AG04450 (cell line): ENCODE measurements around the gene UROC1. TPM values are rescaled to one million over a fixed set of nuclear protein-coding genes. Genes with fewer than 3 reads are reported as not detected.
"Not testable (repeated sequence)": the region's sequence is repeated elsewhere in the genome, so short reads cannot be mapped to it uniquely, and the experiment has no call there.

Experiments used
- CTCF ChIA-PET: fragments of 300-600, 350-600 bp; formaldehyde crosslinking; extraction: SDS; loops from one replicate; lab custom pipeline; 2022; ENCODE audit warnings: antibody characterized with exemption, inconsistent platforms; lab: Charles Lee
- POLR2A ChIA-PET: fragments of 350-600 bp; formaldehyde crosslinking; extraction: SDS; loops from one replicate; lab custom pipeline; 2021; ENCODE audit warnings: antibody characterized with exemption, inconsistent platforms; lab: Yijun Ruan, JAX
- DNase-seq: peaks from one replicate; pipeline ENCODE4 v3.0.0-alpha.2; 2011; ENCODE audit warnings: low read depth, low spot score
- H3K27ac ChIP-seq: one replicate; pipeline ENCODE4 v1.5.1; 2012; ENCODE audit warnings: low read depth, low read length, control low read depth
- H3K27me3 ChIP-seq: one replicate; pipeline ENCODE4 v1.6.0; 2012; ENCODE audit warnings: low read length; ENCODE audit not compliant: control insufficient read depth, insufficient read depth
- H3K4me3 ChIP-seq: 2 replicates; pipeline ENCODE4 v1.5.1; 2011; ENCODE audit warnings: mild to moderate bottlenecking, low read depth, low read length, control low read depth
- H3K9me3 ChIP-seq: 2 replicates; pipeline ENCODE4 v1.5.1; 2012; ENCODE audit warnings: low read length; ENCODE audit not compliant: control insufficient read depth, insufficient read depth
- CTCF ChIP-seq: IDR thresholded peaks from 2 replicates; pipeline ENCODE4 v1.5.1; 2011; ENCODE audit warnings: low read depth, low read length, control low read depth, inconsistent platforms
- polyA plus RNA-seq: library from polyadenylated mRNA; depleted of rRNA; stranded (reverse); fragments of >200 nt; gene quantifications from 2 replicates; pipeline ENCODE4 v1.2.3, GENCODE V29; 2011

Gene UROC1
- polyA plus RNA-seq, 1 experiment, result not detected

DNA sequence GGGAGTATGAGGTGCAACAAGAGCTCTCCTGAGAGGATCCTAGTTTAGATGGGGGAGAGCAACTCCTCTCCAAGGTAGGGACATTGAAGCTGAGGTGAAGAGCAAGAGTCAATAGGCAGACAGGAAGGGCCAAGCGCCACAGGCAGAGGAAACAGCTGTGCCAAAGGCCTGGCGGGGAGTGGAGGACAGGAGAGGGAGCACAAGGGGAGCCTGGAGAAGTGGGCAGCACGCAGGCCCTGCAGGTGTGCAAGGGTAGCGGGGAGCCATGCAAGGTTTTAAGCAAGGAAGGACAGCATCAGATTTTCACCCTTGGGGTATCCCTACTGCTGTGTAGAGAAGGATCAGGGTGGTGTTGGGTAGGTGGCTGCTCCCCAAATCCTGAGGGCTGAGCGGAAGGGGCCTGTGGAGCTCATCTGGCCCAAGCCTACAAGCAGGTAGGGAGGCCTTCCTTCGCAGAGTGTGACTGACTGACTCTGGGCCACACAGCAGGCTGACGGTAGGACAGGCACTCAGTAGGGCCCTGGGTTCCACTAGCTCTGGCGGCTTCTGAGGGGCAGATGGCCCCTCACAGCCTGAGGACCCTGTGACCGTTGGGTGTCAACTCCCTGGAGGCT is 19.6 kb upstream of the UROC1 start:
- Histone ChIP-seq H3K4me3 (no peak overlapping the region), H3K27ac (no peak overlapping the region), H3K27me3 (peaks cover 32% of the 10 kb centered on the region), H3K9me3 (peaks cover 7% of the 10 kb centered on the region; the same call in 1 of the 2 replicates)
- POLR2A ChIA-PET, result no interaction called here
- DNase-seq, result no peak
- TF ChIP-seq CTCF, result no peak
- CTCF ChIA-PET, result interaction anchor here (2.2 kb wide), 1 partner anchor 14 kb away, joined by 9 read pairs; the partner anchor contains the start of gene CHST13

DNA sequence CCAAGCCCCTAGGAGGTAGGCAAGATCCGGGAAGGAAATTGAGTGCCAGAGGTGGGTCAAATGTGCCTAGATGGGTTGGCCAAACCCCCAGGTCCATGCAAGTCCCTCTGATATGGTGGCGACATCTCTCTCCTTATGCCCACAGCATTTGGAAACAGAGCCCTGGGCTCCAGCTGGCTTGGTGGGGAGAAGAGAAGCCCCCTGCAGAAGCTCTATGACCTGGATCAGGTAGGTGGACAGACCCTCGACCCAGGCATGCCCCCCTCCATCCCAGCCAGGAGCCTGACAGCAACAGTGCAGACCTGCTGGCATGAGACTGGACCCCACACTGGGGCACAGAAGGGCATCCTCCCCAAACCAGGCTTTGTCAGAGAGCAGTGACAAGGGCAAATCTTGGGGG is 18.6 kb upstream of the UROC1 start:
- no peak for TF ChIP-seq CTCF
- peaks cover 36% of the 10 kb centered on the region for H3K27me3 ChIP-seq
- no peak overlapping the region for H3K27ac ChIP-seq
- ChIA-PET POLR2A (no interaction called here), CTCF (no interaction called here)
- no peak for DNase-seq
- no peak overlapping the region for H3K4me3 ChIP-seq
- no peaks in the 10 kb centered on the region for H3K9me3 ChIP-seq

GRCh38 chr3:126535636-126536035 is 18.1 kb upstream of the UROC1 start:
- no peak for TF ChIP-seq CTCF
- CTCF ChIA-PET, result no interaction called here
- H3K27ac ChIP-seq, result no peak overlapping the region
- no peak for DNase-seq
- peaks cover 40% of the 10 kb centered on the region for H3K27me3 ChIP-seq
- no peaks in the 10 kb centered on the region for H3K9me3 ChIP-seq
- POLR2A ChIA-PET, result no interaction called here
- H3K4me3 ChIP-seq, result no peak overlapping the region

DNA sequence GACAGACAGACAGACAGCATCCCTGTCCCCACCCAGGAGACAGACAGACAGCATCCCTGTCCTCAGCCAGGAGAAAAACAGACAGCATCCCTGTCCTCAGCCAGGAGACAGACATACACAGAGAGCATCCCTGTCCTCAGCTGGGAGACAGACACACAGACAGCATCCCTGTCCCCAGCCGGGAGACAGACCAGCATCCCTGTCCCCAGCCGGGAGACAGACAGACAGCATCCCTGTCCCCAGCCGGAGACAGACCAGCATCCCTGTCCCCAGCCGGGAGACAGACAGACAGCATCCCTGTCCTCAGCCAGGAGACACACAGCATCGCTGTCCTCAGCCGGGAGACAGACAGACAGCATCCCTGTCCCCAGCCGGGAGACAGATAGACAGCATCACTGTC is 17.1 kb upstream of the UROC1 start:
- H3K27ac ChIP-seq, H3K4me3 ChIP-seq, CTCF ChIA-PET, H3K9me3 ChIP-seq, POLR2A ChIA-PET, DNase-seq: not testable (repeated sequence)
- H3K27me3 ChIP-seq, result peaks cover 40% of the 10 kb centered on the region

- ChIA-PET CTCF (interaction anchor here (2.4 kb wide), 1 partner anchor 11 kb away, joined by 15 read pairs; no protein-coding TSS in a partner anchor), POLR2A (no interaction called here)
- no peaks in the 10 kb centered on the region for H3K9me3 ChIP-seq
- H3K27ac ChIP-seq, result no peak overlapping the region
- no peak overlapping the region for H3K4me3 ChIP-seq
- H3K27me3 ChIP-seq, result peaks cover 40% of the 10 kb centered on the region
- DNase-seq, result no peak
- TF ChIP-seq CTCF, result no peak
Observed at GRCh38 chr3:126533506-126533905, 15.9 kb upstream of the UROC1 start.

- CTCF ChIA-PET, result interaction anchor here (2.4 kb wide), 1 partner anchor 9 kb away, joined by 15 read pairs; no protein-coding TSS in a partner anchor
- Histone ChIP-seq H3K27me3 (peaks cover 31% of the 10 kb centered on the region), H3K4me3 (no peak overlapping the region), H3K9me3 (no peaks in the 10 kb centered on the region), H3K27ac (no peak overlapping the region)
- no peak for TF ChIP-seq CTCF
- POLR2A ChIA-PET, result no interaction called here
- no peak for DNase-seq
Observed at GRCh38 chr3:126531051-126531330, 13.4 kb upstream of the UROC1 start.
